AG09309 (cell line): ENCODE data around the gene PLA2G4C.

Source experiments
- DNase-seq: peaks from one replicate; pipeline ENCODE4 v3.0.0-alpha.2; 2010; ENCODE audit warnings: low read depth
- H3K4me3 ChIP-seq: 2 replicates; pipeline ENCODE4 v1.5.1; 2011; ENCODE audit warnings: mild to moderate bottlenecking, low read depth, low read length, moderate library complexity; ENCODE audit not compliant: control insufficient read depth
- TF ChIP-seq, protein P1 (sequence below): IDR thresholded peaks from 2 replicates; pipeline ENCODE4 v1.5.1; 2011; ENCODE audit warnings: mild to moderate bottlenecking, low read depth, low read length, inconsistent platforms; ENCODE audit not compliant: insufficient read depth, control insufficient read depth; ENCODE audit errors: missing control alignments

The PLA2G4C gene

GRCh38 chr19:48147597-48148175, 37.1 kb upstream of the PLA2G4C start:
- TF ChIP-seq, protein P1, sequence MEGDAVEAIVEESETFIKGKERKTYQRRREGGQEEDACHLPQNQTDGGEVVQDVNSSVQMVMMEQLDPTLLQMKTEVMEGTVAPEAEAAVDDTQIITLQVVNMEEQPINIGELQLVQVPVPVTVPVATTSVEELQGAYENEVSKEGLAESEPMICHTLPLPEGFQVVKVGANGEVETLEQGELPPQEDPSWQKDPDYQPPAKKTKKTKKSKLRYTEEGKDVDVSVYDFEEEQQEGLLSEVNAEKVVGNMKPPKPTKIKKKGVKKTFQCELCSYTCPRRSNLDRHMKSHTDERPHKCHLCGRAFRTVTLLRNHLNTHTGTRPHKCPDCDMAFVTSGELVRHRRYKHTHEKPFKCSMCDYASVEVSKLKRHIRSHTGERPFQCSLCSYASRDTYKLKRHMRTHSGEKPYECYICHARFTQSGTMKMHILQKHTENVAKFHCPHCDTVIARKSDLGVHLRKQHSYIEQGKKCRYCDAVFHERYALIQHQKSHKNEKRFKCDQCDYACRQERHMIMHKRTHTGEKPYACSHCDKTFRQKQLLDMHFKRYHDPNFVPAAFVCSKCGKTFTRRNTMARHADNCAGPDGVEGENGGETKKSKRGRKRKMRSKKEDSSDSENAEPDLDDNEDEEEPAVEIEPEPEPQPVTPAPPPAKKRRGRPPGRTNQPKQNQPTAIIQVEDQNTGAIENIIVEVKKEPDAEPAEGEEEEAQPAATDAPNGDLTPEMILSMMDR: no peak
- DNase-seq: no peak
- H3K4me3 ChIP-seq: no peak overlapping the region

GRCh38 chr19:48139053-48139452, 28.4 kb upstream of the PLA2G4C start:
- TF ChIP-seq, protein P1: no peak

GRCh38 chr19:48137411-48137810, 26.8 kb upstream of the PLA2G4C start:
- TF ChIP-seq, protein P1: no peak
- no peak for DNase-seq
- no peak overlapping the region for H3K4me3 ChIP-seq

More at GRCh38 chr19:48139053-48139452, 28.4 kb upstream of the PLA2G4C start:
- no peak for DNase-seq
- no peak overlapping the region for H3K4me3 ChIP-seq

DNA sequence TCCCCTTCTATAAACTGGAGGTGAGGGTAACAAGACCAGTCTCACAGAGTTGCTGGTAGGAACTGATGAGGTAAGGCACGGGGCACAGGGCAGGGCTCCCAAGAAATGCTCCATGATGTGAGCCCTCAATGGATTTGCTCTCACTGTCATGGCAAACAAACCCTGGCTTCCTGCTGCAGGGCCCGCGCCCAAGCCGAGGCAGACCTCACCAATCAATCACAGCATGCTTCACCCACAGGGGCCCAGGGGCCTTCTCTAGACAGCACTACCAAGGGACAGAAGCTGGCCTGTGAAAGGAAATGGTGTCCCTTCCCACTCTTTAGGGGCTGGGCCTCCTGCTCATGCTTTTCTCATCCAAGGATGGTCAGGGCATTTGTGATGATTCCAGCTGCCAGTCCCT, 25.9 kb upstream of the PLA2G4C start:
- no peak for DNase-seq
- no peak overlapping the region for H3K4me3 ChIP-seq
- TF ChIP-seq, protein P1: no peak

- H3K4me3 ChIP-seq: no peak overlapping the region
- no peak for DNase-seq
- TF ChIP-seq, protein P1: no peak
These were observed 24.8 kb upstream of the PLA2G4C start for GRCh38 chr19:48135411-48135810.

GRCh38 chr19:48133094-48133493, 22.5 kb upstream of the PLA2G4C start:
- no peak overlapping the region for H3K4me3 ChIP-seq
- TF ChIP-seq, protein P1: no peak
- DNase-seq: no peak
